Right cardiac atrium (tissue), 5 donors: ENCODE data around the gene RARA. TPM values are rescaled to one million over a fixed set of nuclear protein-coding genes. Genes with fewer than 3 reads are reported as not detected.
"Not testable (repeated sequence)": the region's sequence is repeated elsewhere in the genome, so short reads cannot be mapped to it uniquely, and the experiment has no call there.

Experiments
- ATAC-seq, 2 donors: fragments of 200-7000 bp; cut with Tn5 transposase; one replicate each; pipeline versions ENCODE4 v1.8.0 to v1.9.1; 2020; ENCODE audit warnings: moderate library complexity in 2 of 2, mild to moderate bottlenecking in 1 of 2
- DNase-seq, 3 donors: peaks; one replicate each; pipeline ENCODE4 v3.0.0-alpha.2; 2020
- H3K27ac ChIP-seq: one replicate; pipeline ENCODE4 v1.5.1; 2013; ENCODE audit warnings: mild to moderate bottlenecking, low read length, control low read depth, moderate library complexity
- H3K27me3 ChIP-seq: one replicate; pipeline ENCODE4 v1.6.1; 2013; ENCODE audit not compliant: control insufficient read depth, insufficient read depth
- H3K4me1 ChIP-seq: one replicate; pipeline ENCODE4 v1.6.1; 2013; ENCODE audit warnings: low read length; ENCODE audit not compliant: control insufficient read depth, insufficient read depth
- H3K4me3 ChIP-seq: one replicate; pipeline ENCODE4 v1.5.1; 2013; ENCODE audit warnings: low read length, control low read depth
- H3K9me3 ChIP-seq: one replicate; pipeline ENCODE4 v1.6.1; 2013; ENCODE audit warnings: low read length; ENCODE audit not compliant: control insufficient read depth
- WGBS: extraction: QIAGEN DNeasy Blood & Tissue Kit; methylation state at CpG from one replicate; pipeline ENCODE4 v1.1.7; 2013; 5-methylcytosine and 5-hydroxymethylcytosine counted together
- intact Hi-C, 4 donors: fragments of 100-400 bp; cut with DNase I; formaldehyde crosslinking; loops; one replicate each; pipeline versions ENCODE4 v1.11.0 to v1.14.0; 2022 to 2023
- polyA plus RNA-seq: library from polyadenylated mRNA; stranded (reverse); fragments of 200-250 nt; gene quantifications from one replicate; pipeline ENCODE4 v1.2.3, GENCODE V29; 2013
- total RNA-seq, 4 donors: library from RNA; stranded (reverse); fragmentation: NEBNext Ultra II Directional; extraction: Animal tissue kit (Norgen Biotek cat#: 25700); gene quantifications; one replicate each; pipeline ENCODE4 v1.2.1, GENCODE V29; 2021
- donor health status: healthy with polysubstance abuse.
- donor health status: DM: no; HTN: yes; CAD: no.
- donor health status: DM: no; HTN: no; CAD: no.
- donor health status: DM: no; HTN: yes; CAD: no; lungs with severe emphysema.
- donor health status: DM: yes; HTN: yes; CAD: no.

The RARA gene
- total and polyA plus RNA-seq, 5 donors: 26.2 to 39.0 (median 28.3) TPM

- H3K4me1 ChIP-seq: peaks cover 4% of the 10 kb centered on the region
- intact Hi-C loops: loop anchor here in 1 of 4 donors (10.0 kb wide), 1 partner anchor 94 kb away; no protein-coding TSS in a partner anchor
- no peak for DNase-seq
- ATAC-seq: peak in 1 of 2 donors; percentile 30
- 11% methylated on average over 3 of the region's 3 CpGs for WGBS
- no peaks in the 10 kb centered on the region for H3K9me3 ChIP-seq
- no peaks in the 10 kb centered on the region for H3K27me3 ChIP-seq
- no peak overlapping the region for H3K4me3 ChIP-seq
- no peak overlapping the region for H3K27ac ChIP-seq
Observed at GRCh38 chr17:40298726-40299125, 10.3 kb upstream of the RARA start.

DNA sequence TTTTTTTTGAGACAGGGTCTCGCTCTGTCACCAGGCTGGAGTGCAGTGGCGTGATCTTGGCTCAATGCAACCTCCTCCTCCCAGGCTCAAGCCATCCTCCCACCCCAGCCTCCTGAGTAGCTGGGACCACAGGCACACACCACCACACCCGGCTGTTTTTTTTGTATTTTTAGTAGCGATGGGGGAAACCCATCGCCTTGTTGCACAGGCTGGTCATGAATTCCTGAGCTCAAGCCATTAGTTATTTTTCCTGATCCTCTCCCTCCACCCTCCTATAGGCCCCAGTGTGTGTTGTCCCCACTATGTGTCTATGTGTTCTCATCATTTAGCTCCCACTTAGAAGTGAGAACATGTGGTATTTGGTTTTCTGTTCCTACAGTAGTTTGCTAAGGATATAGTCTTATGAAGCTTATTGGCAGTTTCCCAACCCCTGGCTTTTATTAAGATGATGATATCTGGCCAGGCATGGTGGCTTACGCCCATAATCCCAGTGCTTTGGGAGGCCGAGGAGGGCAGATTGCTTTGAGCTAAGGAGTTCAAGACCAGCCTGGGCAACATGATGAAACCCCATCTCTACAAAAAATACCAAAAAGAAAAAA is 9.7 kb upstream of the RARA start:
- intact Hi-C loops: loop anchor here in 1 of 4 donors (10.0 kb wide), 1 partner anchor 94 kb away; no protein-coding TSS in a partner anchor
- not testable (repeated sequence) for ATAC-seq, DNase-seq, H3K4me1 ChIP-seq, H3K9me3 ChIP-seq, H3K27me3 ChIP-seq, H3K27ac ChIP-seq, H3K4me3 ChIP-seq
- WGBS: 60% methylated on average over 7 of the region's 7 CpGs

- Histone ChIP-seq H3K9me3 (no peaks in the 10 kb centered on the region), H3K27ac (no peak overlapping the region), H3K4me1 (peaks cover 5% of the 10 kb centered on the region), H3K4me3 (no peak overlapping the region), H3K27me3 (no peaks in the 10 kb centered on the region)
- no peak for ATAC-seq
- WGBS: 54% methylated on average over 4 of the region's 4 CpGs
- DNase-seq: no peak
- intact Hi-C loops: loop anchor here (5.0 to 10.0 kb wide), 4 partner anchors 56 to 233 kb away; partner anchors contain the start of gene TOP2A (in 1 of the 4)
Observed at GRCh38 chr17:40301315-40301714, 7.7 kb upstream of the RARA start.

DNA sequence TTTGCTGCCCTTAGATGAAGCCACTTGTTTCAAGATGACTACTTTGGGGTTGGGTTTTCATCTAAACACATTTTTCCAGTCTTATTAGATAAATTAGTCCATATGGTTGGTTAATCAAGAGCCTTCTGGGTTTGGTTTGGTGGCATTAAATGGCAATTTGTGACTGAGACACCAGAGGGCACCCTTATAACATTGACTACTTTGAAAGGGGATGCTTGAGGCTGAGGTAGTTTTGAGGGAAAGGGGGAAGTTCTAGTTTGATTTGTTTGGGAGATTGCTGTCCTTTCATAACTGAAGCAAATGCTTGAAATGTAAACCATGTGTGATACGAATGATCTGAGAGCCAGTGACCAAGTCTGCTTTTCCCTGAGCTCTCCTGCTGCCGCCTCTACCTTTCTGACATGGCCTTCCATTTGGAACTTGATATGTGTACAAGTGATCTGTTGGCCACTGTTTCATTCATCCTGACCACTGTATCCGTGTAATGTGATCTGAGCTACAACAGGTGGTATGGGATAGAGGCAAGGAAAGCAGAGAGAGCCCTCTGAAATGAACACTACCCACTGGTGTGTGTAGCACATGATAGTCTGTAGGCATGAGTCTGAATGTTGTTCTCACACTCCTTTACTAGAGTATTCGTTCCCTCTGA is 5.8 kb upstream of the RARA start:
- Histone ChIP-seq H3K9me3 (no peaks in the 10 kb centered on the region), H3K27ac (no peak overlapping the region), H3K4me1 (peaks cover 10% of the 10 kb centered on the region), H3K27me3 (no peaks in the 10 kb centered on the region), H3K4me3 (no peak overlapping the region)
- intact Hi-C loops: loop anchor here (2.0 to 10.0 kb wide), 6 partner anchors 52 to 232 kb away; partner anchors contain the start of gene TOP2A (in 1 of the 4)
- ATAC-seq (peak; percentile 48 to 62), DNase-seq (no peak)
- WGBS: 36% methylated on average over 4 of the region's 4 CpGs

- Histone ChIP-seq H3K4me1 (peaks cover 10% of the 10 kb centered on the region), H3K4me3 (no peak overlapping the region), H3K27me3 (no peaks in the 10 kb centered on the region), H3K27ac (peak overlapping the region; percentile 31), H3K9me3 (no peaks in the 10 kb centered on the region)
- WGBS: 31% methylated on average over 5 of the region's 5 CpGs
- ATAC-seq (peak; percentile 62), DNase-seq (peak in 1 of 3 donors; percentile 35)
- intact Hi-C loops: loop anchor here (2.0 to 10.0 kb wide), 7 partner anchors 47 to 231 kb away; partner anchors contain the start of gene TOP2A (in 1 of the 4)
Observed at GRCh38 chr17:40303708-40304551, 5.0 kb upstream of the RARA start.

DNA sequence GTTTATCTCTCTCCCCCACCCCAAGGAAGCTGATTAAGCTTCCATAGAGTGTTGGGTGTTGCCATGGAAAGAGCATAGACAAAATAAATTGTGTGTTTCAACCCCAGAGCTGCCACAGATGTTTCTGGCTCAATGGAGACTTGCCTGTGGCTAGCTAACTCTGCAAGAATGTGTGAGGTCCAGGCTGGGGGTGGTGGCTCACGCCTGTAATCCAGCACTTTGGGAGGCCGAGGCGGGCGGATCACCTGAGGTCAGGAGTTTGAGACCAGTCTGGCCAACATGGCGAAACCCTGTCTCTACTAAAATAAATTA is 4.5 kb upstream of the RARA start:
- intact Hi-C loops: loop anchor here (2.0 to 10.0 kb wide), 5 partner anchors 46 to 230 kb away; partner anchors contain the start of gene TOP2A (in 1 of the 4)
- H3K27ac ChIP-seq, H3K4me3 ChIP-seq, H3K27me3 ChIP-seq, DNase-seq, ATAC-seq, H3K9me3 ChIP-seq: not testable (repeated sequence)
- 76% methylated on average over 5 of the region's 5 CpGs for WGBS
- peaks cover 11% of the 10 kb centered on the region for H3K4me1 ChIP-seq

GRCh38 chr17:40304866-40305265 is 4.1 kb upstream of the RARA start:
- intact Hi-C loops: loop anchor here (2.0 to 10.0 kb wide), 5 partner anchors 46 to 230 kb away; partner anchors contain the start of gene TOP2A (in 1 of the 4)
- H3K27ac ChIP-seq, DNase-seq, H3K9me3 ChIP-seq, ATAC-seq, H3K4me3 ChIP-seq, H3K27me3 ChIP-seq: not testable (repeated sequence)
- 94% methylated on average over 5 of the region's 5 CpGs for WGBS
- peaks cover 15% of the 10 kb centered on the region for H3K4me1 ChIP-seq

DNA sequence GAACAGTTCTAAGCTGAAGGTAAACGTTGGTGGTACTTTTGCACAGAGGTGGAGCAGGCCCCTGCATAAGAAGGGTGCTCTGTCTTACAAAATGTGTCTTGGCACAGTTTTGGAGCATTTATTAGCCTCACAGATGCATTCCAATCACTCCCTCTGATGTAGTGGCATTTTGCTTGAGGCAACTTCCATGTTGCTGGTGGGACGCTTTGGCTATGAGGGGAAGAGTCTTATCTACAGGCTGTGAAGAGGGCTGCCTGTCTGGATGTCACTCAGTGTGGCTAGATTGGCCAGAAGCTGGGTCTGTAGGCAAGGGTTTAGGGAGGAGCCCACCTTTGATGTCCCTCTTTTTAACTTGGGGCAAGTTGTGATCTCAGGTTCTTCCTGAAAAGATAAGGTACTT is 2.6 kb upstream of the RARA start:
- Histone ChIP-seq H3K4me3 (no peak overlapping the region), H3K9me3 (no peaks in the 10 kb centered on the region), H3K4me1 (peaks cover 23% of the 10 kb centered on the region), H3K27me3 (no peaks in the 10 kb centered on the region), H3K27ac (no peak overlapping the region)
- intact Hi-C loops: loop anchor here in 3 of 4 donors (10.0 kb wide), 3 partner anchors 98 to 228 kb away; partner anchors contain the start of gene TOP2A (in 1 of the 3)
- no peak for ATAC-seq
- WGBS: 50% methylated on average over 2 of the region's 2 CpGs
- DNase-seq: no peak

- DNase-seq (peak in 1 of 3 donors; percentile 66), ATAC-seq (no peak)
- Histone ChIP-seq H3K27ac (peak overlapping the region; percentile 53), H3K4me3 (no peak overlapping the region), H3K27me3 (no peaks in the 10 kb centered on the region), H3K9me3 (no peaks in the 10 kb centered on the region), H3K4me1 (peaks cover 30% of the 10 kb centered on the region)
- intact Hi-C loops: loop anchor here in 3 of 4 donors (10.0 kb wide), 3 partner anchors 98 to 228 kb away; partner anchors contain the start of gene TOP2A (in 1 of the 3)
- 54% methylated on average over 10 of the region's 10 CpGs for WGBS
Observed at GRCh38 chr17:40307001-40307730, 1.8 kb upstream of the RARA start.

DNA sequence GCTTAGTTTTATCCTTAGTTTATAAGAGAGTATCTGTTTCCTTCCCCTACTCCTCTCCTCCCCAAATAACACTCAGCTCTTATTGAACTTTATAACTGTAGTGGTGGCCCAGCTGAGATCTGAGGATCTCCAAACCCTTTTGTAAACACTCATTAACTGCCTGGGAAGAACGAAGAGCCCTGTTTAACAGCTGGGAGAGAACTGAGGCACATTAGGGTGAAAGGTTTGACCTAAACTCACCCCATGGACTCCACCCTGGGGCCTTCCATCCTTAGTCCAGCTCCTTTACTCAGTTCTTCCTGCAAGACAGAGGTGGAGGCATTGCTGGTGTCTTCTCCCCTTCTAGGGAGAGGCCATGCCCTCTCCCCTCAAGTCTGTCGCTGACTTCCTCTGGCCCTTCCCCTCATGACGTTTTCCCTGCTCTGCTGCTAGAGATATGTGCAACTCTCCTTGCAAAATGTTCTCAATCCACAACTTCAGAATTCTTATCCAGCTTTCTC is 1.2 kb upstream of the RARA start:
- ATAC-seq: peak in 1 of 2 donors; percentile 23
- H3K27ac ChIP-seq: peak overlapping the region; percentile 53
- WGBS: 16% methylated on average over 3 of the region's 3 CpGs
- DNase-seq: no peak
- no peaks in the 10 kb centered on the region for H3K27me3 ChIP-seq
- no peak overlapping the region for H3K4me3 ChIP-seq
- H3K4me1 ChIP-seq: peaks cover 36% of the 10 kb centered on the region
- intact Hi-C loops: loop anchor here in 3 of 4 donors (10.0 kb wide), 3 partner anchors 97 to 227 kb away; partner anchors contain the start of gene TOP2A (in 1 of the 3)
- no peaks in the 10 kb centered on the region for H3K9me3 ChIP-seq
